Measurements from ENCODE around the gene PTGIS.
"Not testable (repeated sequence)": the region's sequence is repeated elsewhere in the genome, so short reads cannot be mapped to it uniquely, and the experiment has no call there.

Gene PTGIS

DNA sequence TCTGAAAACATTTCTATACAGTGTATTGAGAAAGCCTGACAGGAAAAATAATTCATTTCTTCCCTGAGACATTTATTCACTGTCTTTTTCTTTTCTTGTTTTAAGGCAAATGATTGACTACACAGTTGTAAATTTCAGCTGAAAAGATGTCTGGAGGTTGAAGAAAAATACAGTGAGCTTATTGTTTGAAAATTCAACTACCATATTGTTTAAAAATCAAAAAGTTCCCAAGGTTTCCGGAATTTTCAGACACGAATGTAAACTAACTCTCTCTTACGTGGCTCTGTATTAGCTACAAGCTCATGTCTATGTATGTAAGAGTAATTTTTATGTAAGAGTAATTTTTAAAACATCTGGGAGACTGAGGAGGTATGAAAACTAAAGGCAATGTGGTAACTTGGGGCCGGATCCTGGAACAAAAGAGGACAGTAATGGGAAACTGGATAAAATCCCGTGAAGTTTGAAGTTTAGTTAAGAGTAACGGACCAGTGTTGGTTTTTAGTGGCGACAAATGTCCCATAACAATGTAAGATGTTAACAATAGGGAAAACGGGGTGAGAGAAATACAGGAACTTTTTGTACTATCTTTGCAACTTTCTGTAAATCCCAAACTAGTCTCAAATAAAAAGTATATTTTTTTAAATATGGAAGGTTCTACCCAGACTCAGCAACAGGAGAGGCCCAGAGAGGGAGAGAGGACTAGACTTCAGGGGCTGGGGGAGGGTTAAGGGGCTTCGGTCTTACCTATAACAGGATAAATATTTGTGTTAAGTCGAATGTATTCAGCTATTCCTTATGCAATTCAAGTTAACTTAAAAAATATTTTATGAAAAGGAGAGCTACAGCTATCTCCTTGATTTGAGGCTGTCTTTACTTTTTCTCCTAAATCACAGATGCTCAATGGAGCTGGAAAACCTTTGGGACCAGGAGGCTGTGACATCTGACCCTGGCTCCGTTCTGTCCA lies 1.3 kb downstream of the PTGIS start:
- ChIA-PET POLR2A (no interaction called here), CTCF (interaction anchor here (0.6 to 1.1 kb wide), 2 partner anchors 42 to 51 kb away, joined by 3 read pairs; no protein-coding TSS in a partner anchor)
- no peak for DNase-seq (ENCODE audit: extremely low spot score)

DNA sequence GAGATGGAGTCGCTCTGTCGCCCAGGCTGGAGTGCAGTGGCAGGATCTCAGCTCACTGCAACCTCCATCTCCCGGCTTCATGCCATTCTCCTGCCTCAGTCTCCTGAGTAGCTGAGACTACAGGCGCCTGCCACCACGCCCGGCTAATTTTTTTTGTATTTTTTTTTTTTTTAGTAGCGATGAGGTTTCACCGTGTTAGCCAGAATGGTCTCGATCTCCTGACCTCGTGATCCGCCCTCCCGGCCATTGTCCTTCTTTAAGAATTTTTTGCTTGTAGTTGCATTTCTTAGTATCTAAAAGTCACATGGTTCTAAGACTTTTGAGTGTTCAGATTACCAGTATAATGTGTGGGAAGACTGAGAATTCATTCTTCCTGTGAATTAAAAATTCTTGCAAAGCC lies 2.9 kb downstream of the PTGIS start:
- CTCF ChIA-PET: interaction anchor here (0.9 to 1.7 kb wide), 2 partner anchors 43 to 281 kb away, joined by 3 read pairs; no protein-coding TSS in a partner anchor

More for the DNA sequence above, 1.3 kb downstream of the PTGIS start:
- TF ChIP-seq, protein P1, sequence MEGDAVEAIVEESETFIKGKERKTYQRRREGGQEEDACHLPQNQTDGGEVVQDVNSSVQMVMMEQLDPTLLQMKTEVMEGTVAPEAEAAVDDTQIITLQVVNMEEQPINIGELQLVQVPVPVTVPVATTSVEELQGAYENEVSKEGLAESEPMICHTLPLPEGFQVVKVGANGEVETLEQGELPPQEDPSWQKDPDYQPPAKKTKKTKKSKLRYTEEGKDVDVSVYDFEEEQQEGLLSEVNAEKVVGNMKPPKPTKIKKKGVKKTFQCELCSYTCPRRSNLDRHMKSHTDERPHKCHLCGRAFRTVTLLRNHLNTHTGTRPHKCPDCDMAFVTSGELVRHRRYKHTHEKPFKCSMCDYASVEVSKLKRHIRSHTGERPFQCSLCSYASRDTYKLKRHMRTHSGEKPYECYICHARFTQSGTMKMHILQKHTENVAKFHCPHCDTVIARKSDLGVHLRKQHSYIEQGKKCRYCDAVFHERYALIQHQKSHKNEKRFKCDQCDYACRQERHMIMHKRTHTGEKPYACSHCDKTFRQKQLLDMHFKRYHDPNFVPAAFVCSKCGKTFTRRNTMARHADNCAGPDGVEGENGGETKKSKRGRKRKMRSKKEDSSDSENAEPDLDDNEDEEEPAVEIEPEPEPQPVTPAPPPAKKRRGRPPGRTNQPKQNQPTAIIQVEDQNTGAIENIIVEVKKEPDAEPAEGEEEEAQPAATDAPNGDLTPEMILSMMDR (IDR thresholded peaks at IDR 0.05; ENCODE audit: control extremely low read depth, extremely low read depth, low read depth, missing control alignments): no peak

DNA sequence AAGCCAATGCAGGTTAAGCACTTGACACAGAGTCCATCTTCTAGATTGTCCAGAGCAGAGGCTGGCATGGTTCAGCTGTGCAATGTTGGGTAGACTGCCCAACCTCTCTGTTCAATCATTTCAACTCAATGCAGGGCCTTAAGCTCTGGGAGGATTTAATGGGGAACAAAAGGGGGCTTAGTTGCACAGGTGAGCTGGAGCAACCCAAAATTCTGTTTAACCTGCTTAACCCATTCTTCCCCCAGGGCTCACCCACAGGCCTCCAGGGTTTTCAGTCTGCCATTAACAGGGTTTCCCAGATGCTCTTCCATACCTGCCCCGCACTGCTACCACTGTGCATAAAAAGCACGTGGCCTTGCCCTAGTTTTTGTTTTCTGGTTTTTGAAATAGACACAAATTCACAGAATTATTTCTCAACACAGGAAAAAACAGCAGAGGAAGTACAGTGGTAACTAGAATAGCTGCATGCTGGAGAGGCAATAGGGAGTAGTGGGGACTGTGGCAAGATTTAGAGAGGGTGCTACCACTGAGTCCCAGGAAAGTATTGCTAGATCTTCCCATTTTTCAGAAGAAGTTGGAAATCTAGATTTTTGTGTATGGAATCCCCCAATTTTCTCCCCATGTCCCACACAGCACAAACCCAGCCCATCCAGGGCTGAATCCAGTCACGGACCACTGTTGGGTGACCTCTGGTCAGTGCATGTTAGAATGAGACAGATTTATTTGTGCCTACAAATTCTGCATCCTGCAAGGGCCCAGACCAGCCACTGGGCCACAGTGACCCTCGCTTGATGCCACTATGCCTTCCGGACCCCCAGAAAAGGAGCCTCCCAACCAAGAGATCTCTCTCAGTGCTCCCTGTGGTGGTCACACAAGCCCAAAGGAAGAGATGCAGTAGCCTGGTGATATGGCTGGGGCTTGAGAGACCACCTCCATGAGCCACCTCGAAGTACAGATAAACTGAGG lies 4.6 kb downstream of the PTGIS start:
- TF ChIP-seq, protein P1 (IDR thresholded peaks at IDR 0.05; ENCODE audit: control extremely low read depth, extremely low read depth, low read depth, missing control alignments): no peak
- ChIA-PET POLR2A (no interaction called here), CTCF (interaction anchor here (1.1 kb wide), 1 partner anchor 22 kb away, joined by 3 read pairs; no protein-coding TSS in a partner anchor)
- no peak for DNase-seq (ENCODE audit: extremely low spot score)

More for the DNA sequence above, 2.9 kb downstream of the PTGIS start:
- POLR2A ChIA-PET; DNase-seq (ENCODE audit: extremely low spot score): not testable (repeated sequence)

DNA sequence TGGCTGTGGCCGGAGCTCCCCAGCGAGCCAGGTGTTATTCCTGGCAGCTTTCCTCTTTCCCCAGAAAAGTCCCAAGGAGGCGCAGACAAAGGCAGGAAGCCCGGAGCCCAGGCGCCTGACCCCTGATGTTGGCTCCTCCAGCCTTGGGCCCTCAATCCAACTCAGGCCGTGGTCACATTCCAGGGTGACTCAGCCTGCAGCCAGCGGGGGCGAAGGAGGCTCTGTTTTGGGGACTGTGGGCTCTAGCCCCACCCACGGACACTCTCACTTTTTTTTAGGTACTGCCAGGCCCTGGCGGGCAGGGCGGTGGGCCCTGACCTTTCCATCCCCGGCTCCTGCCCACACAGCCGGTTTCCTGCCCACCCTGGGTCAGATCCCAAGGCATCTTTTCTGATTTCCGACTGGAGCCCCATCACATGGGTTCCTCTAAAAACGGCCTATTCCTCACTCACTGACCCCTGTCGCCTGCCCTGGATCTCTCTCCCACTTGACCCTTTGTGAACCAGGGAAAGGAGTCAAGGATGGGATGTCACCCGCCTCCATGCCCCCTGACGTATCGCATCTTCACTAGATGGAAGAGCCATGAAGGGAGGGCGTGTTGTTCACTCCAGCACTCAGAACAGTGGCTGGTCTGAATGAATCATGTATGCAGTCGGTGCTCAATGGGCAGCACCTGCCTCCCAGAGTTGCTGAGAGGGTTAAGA lies 5.5 kb downstream of the PTGIS start:
- DNase-seq (ENCODE audit: extremely low spot score): no peak
- CTCF ChIA-PET: interaction anchor here (1.4 to 1.6 kb wide), 3 partner anchors 9 to 48 kb away, joined by 3 to 5 read pairs (median 3); no protein-coding TSS in a partner anchor
- POLR2A ChIA-PET: no interaction called here
- TF ChIP-seq, protein P1 (IDR thresholded peaks at IDR 0.05; ENCODE audit: control extremely low read depth, extremely low read depth, low read depth, missing control alignments): no peak

DNA sequence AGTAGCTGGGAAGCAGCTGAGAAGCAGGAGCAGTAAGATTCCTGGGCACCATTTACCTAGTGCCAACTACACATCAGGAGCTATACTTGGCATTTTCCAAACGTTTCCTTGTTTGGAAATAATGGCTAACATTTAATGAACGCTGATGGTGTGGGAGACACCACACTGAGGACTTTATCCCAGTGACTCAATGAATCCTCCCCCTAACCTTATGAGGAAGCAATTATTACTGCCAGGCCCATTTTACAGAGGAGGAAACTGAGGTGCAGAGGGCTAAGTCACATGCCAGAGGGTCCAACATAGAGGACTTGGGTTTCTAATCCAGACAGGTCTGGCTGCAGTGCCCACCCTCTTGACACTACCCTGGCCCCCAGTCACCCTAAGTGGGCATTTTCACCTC lies 6.1 kb downstream of the PTGIS start:
- TF ChIP-seq, protein P1 (IDR thresholded peaks at IDR 0.05; ENCODE audit: control extremely low read depth, extremely low read depth, low read depth, missing control alignments): no peak
- no peak for DNase-seq (ENCODE audit: extremely low spot score)
- POLR2A ChIA-PET: no interaction called here
- CTCF ChIA-PET: interaction anchor here (1.2 to 1.6 kb wide), 5 partner anchors 9 to 284 kb away, joined by 3 to 5 read pairs (median 3); no protein-coding TSS in a partner anchor

DNA sequence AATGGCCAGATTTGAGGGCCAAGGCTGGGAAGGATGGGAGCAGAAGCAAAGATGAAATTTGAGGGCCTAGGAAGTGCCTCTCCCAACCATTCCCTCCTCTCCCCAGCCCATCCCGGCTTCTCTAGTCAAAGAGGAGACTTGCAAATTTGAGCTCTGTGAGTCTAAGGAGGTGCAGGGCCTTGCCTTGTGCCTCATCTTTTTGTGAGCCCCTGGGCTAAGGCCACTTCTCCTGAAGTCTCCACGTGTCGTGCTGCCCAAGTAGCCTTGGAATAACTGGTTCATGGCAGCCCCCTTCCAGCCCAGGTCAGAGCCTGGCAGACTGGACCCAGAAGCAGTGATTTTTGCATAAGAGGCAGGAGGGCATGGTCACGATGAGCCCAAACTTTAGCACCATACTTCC lies 6.7 kb downstream of the PTGIS start:
- ChIA-PET CTCF (interaction anchor here (1.2 to 1.6 kb wide), 5 partner anchors 10 to 284 kb away, joined by 3 to 5 read pairs (median 3); no protein-coding TSS in a partner anchor), POLR2A (no interaction called here)
- TF ChIP-seq, protein P1 (IDR thresholded peaks at IDR 0.05; ENCODE audit: control extremely low read depth, extremely low read depth, low read depth, missing control alignments): no peak

More for the DNA sequence above, 6.7 kb downstream of the PTGIS start:
- DNase-seq (ENCODE audit: extremely low spot score): no peak

Data from GM10248 (cell line).